ENCODE results near the gene PCDHA4.

The PCDHA4 gene

GRCh38 chr5:140862441-140863295 is 55.8 kb downstream of the PCDHA4 start:
- DNase-seq = no peak
